K562 (cell line): ENCODE results near the gene MICALL2. TPM values are rescaled to one million over a fixed set of nuclear protein-coding genes. Genes with fewer than 3 reads are reported as not detected.

Experiments used
- ATF1 ChIP-seq, 2 experiments: fragments of 450-650 bp in 1 of 2; IDR thresholded peaks; 2 replicates each; pipeline ENCODE4 v1.6.1; 2016; ENCODE audit warnings: missing compliant biosample characterization in 1 of 2, missing genetic modification characterization in 1 of 2
- BHLHE40 ChIP-seq: IDR thresholded peaks from 2 replicates; pipeline ENCODE4 v1.6.1; 2011; ENCODE audit warnings: low read length, improper control_type of control experiment
- ETV1 ChIP-seq: fragments of 450-650 bp; conservative IDR thresholded peaks from 2 replicates; pipeline ENCODE4 v1.6.1; 2016; ENCODE audit warnings: missing genetic modification characterization, control low read depth, low read depth, missing compliant biosample characterization
- MAFG ChIP-seq: fragments of 450-650 bp; conservative IDR thresholded peaks from 2 replicates; pipeline ENCODE4 v1.6.1; 2016; ENCODE audit warnings: missing genetic modification characterization, missing compliant biosample characterization
- NRF1 ChIP-seq, 2 experiments: fragments of 450-650 bp; IDR thresholded peaks in 1 of 2; conservative IDR thresholded peaks in 1 of 2; 2 replicates each; pipeline ENCODE4 v1.6.1; 2014; ENCODE audit warnings: mild to moderate bottlenecking in 2 of 2
- PTRF ChIP-seq: fragments of 450-650 bp; IDR thresholded peaks from 2 replicates; pipeline ENCODE4 v1.6.1; 2016; ENCODE audit warnings: mild to moderate bottlenecking, missing genetic modification characterization, missing compliant biosample characterization
- SP1 ChIP-seq: sonication (generic); formaldehyde crosslinking; IDR thresholded peaks from 2 replicates; pipeline ENCODE4 v1.8.1; 2022; ENCODE audit warnings: mild to moderate bottlenecking, missing genetic modification reagents
- YBX1 ChIP-seq: fragments of 450-650 bp; IDR thresholded peaks from 2 replicates; pipeline ENCODE4 v1.7.1; 2016; ENCODE audit warnings: mild to moderate bottlenecking
- ZC3H8 ChIP-seq: fragments of 450-650 bp; IDR thresholded peaks from 2 replicates; pipeline ENCODE4 v1.6.1; 2017
- ZNF354B ChIP-seq: fragments of 250-450 bp; sonication (Bioruptor Pico); IDR thresholded peaks from 2 replicates; pipeline ENCODE4 v1.4.0; 2020
- polyA plus RNA-seq, 8 experiments: library from polyadenylated mRNA; depleted of rRNA in 4 of 8; stranded (reverse) in 5 of 8; unstranded in 3 of 8; fragments of >200 nt; fragmentation: Nextera tagmentation in 2 of 8; fragmentation: Illumina TruSeq in 1 of 8; extraction: Ambion mirVana in 2 of 8; extraction: Trizol in 1 of 8; gene quantifications; 2 replicates each; pipeline versions ENCODE4 v1.2.1 to v1.2.3, GENCODE V29; 2011 to 2014; ENCODE audit warnings: inconsistent platforms in 1 of 8, missing spikeins in 1 of 8
- total RNA-seq, 7 experiments: library from RNA; depleted of rRNA in 6 of 7; stranded (reverse); fragments of >200 nt in 6 of 7; fragmentation: Illumina TruSeq in 2 of 7; extraction: Trizol in 2 of 7; gene quantifications; 2 replicates each; pipeline versions ENCODE4 v1.2.1 to v1.2.3, GENCODE V29; 2011 to 2021; ENCODE audit warnings: low replicate concordance in 1 of 7
- TF ChIP-seq, protein P1 (sequence below): sonication (generic); formaldehyde crosslinking; IDR thresholded peaks from 2 replicates; pipeline ENCODE4 v1.5.0; 2020; ENCODE audit warnings: missing genetic modification reagents
- TF ChIP-seq, protein P2 (sequence below): IDR thresholded peaks from 2 replicates; pipeline ENCODE4 v1.6.1; 2011; ENCODE audit warnings: borderline replicate concordance, low read depth, mild to moderate bottlenecking, moderate library complexity, low read length; ENCODE audit not compliant: insufficient read depth, poor library complexity, severe bottlenecking
- TF ChIP-seq, protein P3 (sequence below), 2 experiments: fragments of 450-650 bp in 1 of 2; IDR thresholded peaks; 2 replicates each; pipeline ENCODE4 v1.6.1; 2011 to 2017; ENCODE audit warnings: low read depth in 2 of 2, antibody characterized with exemption in 1 of 2, borderline replicate concordance in 1 of 2, low read length in 1 of 2, mild to moderate bottlenecking in 1 of 2, mixed read lengths in 1 of 2; ENCODE audit not compliant: control insufficient read depth in 1 of 2

Gene MICALL2
- total and polyA plus RNA-seq, 9 of the 15 experiments (the other 6 are each of a cell fraction or from before 2014, with no cell fraction given): 1.8 to 103 (median 17.0) TPM

DNA sequence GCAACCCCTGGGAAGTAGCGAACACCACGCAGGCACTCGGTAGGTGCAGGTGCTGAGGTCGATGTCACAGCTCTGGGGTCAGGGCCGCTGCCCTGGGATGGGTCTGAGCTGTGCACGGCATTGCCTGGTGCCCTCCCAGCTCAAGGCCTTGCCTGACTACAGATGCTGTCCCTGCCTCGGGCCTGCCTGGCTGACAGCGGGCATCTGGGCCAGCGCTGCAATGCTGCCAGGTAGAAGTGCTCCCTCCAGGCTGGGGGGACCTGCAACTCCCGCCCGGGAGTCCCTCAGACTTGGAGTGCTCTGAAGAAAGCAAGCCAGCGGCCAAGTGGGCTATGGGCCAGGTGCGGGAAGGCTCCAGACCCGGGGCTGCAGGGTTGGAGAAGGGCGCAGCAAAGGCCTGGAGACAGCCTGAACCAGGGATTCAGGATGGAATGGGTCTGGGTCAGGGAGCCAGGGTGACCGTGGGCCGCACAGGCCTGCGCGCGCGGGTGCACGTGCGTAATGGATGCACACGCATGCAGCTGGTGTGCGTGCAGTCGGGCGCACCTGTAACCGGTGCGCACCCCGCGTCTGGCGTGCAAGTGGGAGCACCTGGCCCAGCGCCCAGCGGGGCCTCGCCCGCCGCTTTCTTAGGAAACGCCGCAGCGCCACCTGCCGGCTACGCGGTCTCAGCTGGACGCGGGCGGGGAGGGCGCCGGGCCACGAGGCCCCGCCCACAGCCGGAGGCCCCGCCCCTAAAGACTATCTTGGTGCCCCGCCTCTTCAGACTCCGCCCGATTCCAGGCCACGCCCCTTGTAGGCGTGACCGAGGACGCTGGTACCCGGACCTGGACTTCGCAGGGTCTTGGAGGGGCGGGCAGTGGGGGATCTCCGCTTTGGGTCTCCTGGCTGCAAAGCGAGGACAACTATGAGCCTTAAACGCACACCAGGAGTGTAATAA is 46.7 kb downstream of the MICALL2 start (continued):
- TF ChIP-seq, protein P1, sequence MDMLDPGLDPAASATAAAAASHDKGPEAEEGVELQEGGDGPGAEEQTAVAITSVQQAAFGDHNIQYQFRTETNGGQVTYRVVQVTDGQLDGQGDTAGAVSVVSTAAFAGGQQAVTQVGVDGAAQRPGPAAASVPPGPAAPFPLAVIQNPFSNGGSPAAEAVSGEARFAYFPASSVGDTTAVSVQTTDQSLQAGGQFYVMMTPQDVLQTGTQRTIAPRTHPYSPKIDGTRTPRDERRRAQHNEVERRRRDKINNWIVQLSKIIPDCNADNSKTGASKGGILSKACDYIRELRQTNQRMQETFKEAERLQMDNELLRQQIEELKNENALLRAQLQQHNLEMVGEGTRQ (CRISPR knock-in tag): peak; percentile 28; the same call in 1 of the 2 replicates
- no peak for TF ChIP-seq ZC3H8
- TF ChIP-seq YBX1: no peak
- TF ChIP-seq PTRF (tag): no peak
- peak; percentile 53 to 54 for TF ChIP-seq NRF1 (conservative IDR thresholded peaks at IDR 0.05 in 1 of 2, IDR thresholded peaks at IDR 0.05 in 1 of 2)
- TF ChIP-seq ETV1: no peak
- TF ChIP-seq, protein P2, sequence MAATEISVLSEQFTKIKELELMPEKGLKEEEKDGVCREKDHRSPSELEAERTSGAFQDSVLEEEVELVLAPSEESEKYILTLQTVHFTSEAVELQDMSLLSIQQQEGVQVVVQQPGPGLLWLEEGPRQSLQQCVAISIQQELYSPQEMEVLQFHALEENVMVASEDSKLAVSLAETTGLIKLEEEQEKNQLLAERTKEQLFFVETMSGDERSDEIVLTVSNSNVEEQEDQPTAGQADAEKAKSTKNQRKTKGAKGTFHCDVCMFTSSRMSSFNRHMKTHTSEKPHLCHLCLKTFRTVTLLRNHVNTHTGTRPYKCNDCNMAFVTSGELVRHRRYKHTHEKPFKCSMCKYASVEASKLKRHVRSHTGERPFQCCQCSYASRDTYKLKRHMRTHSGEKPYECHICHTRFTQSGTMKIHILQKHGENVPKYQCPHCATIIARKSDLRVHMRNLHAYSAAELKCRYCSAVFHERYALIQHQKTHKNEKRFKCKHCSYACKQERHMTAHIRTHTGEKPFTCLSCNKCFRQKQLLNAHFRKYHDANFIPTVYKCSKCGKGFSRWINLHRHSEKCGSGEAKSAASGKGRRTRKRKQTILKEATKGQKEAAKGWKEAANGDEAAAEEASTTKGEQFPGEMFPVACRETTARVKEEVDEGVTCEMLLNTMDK: peak; percentile 62
- TF ChIP-seq, protein P3, sequence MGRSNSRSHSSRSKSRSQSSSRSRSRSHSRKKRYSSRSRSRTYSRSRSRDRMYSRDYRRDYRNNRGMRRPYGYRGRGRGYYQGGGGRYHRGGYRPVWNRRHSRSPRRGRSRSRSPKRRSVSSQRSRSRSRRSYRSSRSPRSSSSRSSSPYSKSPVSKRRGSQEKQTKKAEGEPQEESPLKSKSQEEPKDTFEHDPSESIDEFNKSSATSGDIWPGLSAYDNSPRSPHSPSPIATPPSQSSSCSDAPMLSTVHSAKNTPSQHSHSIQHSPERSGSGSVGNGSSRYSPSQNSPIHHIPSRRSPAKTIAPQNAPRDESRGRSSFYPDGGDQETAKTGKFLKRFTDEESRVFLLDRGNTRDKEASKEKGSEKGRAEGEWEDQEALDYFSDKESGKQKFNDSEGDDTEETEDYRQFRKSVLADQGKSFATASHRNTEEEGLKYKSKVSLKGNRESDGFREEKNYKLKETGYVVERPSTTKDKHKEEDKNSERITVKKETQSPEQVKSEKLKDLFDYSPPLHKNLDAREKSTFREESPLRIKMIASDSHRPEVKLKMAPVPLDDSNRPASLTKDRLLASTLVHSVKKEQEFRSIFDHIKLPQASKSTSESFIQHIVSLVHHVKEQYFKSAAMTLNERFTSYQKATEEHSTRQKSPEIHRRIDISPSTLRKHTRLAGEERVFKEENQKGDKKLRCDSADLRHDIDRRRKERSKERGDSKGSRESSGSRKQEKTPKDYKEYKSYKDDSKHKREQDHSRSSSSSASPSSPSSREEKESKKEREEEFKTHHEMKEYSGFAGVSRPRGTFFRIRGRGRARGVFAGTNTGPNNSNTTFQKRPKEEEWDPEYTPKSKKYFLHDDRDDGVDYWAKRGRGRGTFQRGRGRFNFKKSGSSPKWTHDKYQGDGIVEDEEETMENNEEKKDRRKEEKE (IDR thresholded peaks at IDR 0.05; ENCODE audit: borderline replicate concordance in 1 of 2, control insufficient read depth in 1 of 2, low read depth in 2 of 2, low read length in 1 of 2): no peak
- TF ChIP-seq SP1: peak; percentile 81
- no peak for TF ChIP-seq ZNF354B
- TF ChIP-seq ATF1 (CRISPR knock-in tag; IDR thresholded peaks at IDR 0.05): 0 out of 2 replicates have a peak, but pooled peaks have one; percentile 11
- peak; percentile 38; the same call in 1 of the 2 replicates for TF ChIP-seq ATF1 (tag; IDR thresholded peaks at IDR 0.05)
- no peak for TF ChIP-seq MAFG
- peak; percentile 89 for TF ChIP-seq BHLHE40
